GM23338 (cell line): ENCODE data around the gene PPHLN1. TPM values are rescaled to one million over a fixed set of nuclear protein-coding genes. Genes with fewer than 3 reads are reported as not detected.

Experiments
- ATAC-seq: fragments of 200-7000 bp; cut with Tn5 transposase; 3 replicates; pipeline ENCODE4 v1.9.1; 2020
- DNase-seq: peaks from one replicate; pipeline ENCODE4 v3.0.0-alpha.2; 2015; ENCODE audit warnings: low spot score
- H2AFZ ChIP-seq: fragments of 200-600 bp; sonication (generic); 2 replicates; pipeline ENCODE4 v1.8.0; 2016; ENCODE audit warnings: antibody characterized with exemption, mild to moderate bottlenecking, moderate library complexity
- H3F3A ChIP-seq: fragments of 200-600 bp; sonication (generic); replicated peaks from 2 replicates; pipeline ENCODE4 v1.8.0; 2017; ENCODE audit warnings: antibody characterized with exemption, mixed run types, low read depth
- H3K27ac ChIP-seq: fragments of 200-600 bp; sonication (generic); 2 replicates; pipeline ENCODE4 v1.6.1; 2016; ENCODE audit warnings: low read depth
- H3K27me3 ChIP-seq: fragments of 200-600 bp; sonication (generic); 2 replicates; pipeline ENCODE4 v1.8.0; 2016; ENCODE audit warnings: mild to moderate bottlenecking, mixed run types, moderate library complexity; ENCODE audit not compliant: insufficient read depth
- H3K36me3 ChIP-seq: fragments of 200-600 bp; sonication (generic); 2 replicates; pipeline ENCODE4 v1.8.0; 2016; ENCODE audit warnings: mild to moderate bottlenecking; ENCODE audit not compliant: insufficient read depth
- H3K4me1 ChIP-seq: fragments of 200-600 bp; sonication (generic); 2 replicates; pipeline ENCODE4 v1.8.0; 2016; ENCODE audit warnings: mild to moderate bottlenecking, moderate library complexity; ENCODE audit not compliant: insufficient read depth
- H3K4me2 ChIP-seq: fragments of 200-600 bp; sonication (generic); 2 replicates; pipeline ENCODE4 v1.7.1; 2017; ENCODE audit warnings: mixed run types
- H3K4me3 ChIP-seq: fragments of 200-600 bp; sonication (generic); 2 replicates; pipeline ENCODE4 v1.6.1; 2016; ENCODE audit warnings: mixed run types
- H3K79me2 ChIP-seq: fragments of 200-600 bp; sonication (generic); replicated peaks from 2 replicates; pipeline ENCODE4 v1.8.0; 2017; ENCODE audit warnings: mild to moderate bottlenecking; ENCODE audit not compliant: insufficient read depth
- H3K9me2 ChIP-seq: fragments of 200-600 bp; sonication (generic); 2 replicates; pipeline ENCODE4 v1.8.0; 2017; ENCODE audit not compliant: insufficient read depth
- H4K20me1 ChIP-seq: fragments of 200-600 bp; sonication (generic); replicated peaks from 2 replicates; pipeline ENCODE4 v1.8.0; 2017; ENCODE audit warnings: mild to moderate bottlenecking; ENCODE audit not compliant: insufficient read depth
- H3K27ac Mint-ChIP-seq: 2 replicates; pipeline ENCODE4 v1.8.0; 2020; ENCODE audit warnings: inconsistent platforms, mild to moderate bottlenecking, moderate library complexity, mixed read lengths
- H3K27me3 Mint-ChIP-seq: 3 replicates; pipeline ENCODE4 v1.8.0; 2022; ENCODE audit warnings: low read depth, mild to moderate bottlenecking, moderate library complexity, mixed read lengths, inconsistent platforms; ENCODE audit not compliant: insufficient read depth, poor library complexity
- H3K36me3 Mint-ChIP-seq: 3 replicates; pipeline ENCODE4 v1.8.0; 2021; ENCODE audit warnings: low read depth, mild to moderate bottlenecking, inconsistent platforms, moderate library complexity, mixed read lengths
- H3K4me1 Mint-ChIP-seq: 3 replicates; pipeline ENCODE4 v1.8.0; 2020; ENCODE audit warnings: mild to moderate bottlenecking, inconsistent platforms, mixed read lengths
- H3K4me3 Mint-ChIP-seq: 3 replicates; pipeline ENCODE4 v1.8.0; 2021; ENCODE audit warnings: moderate library complexity, mild to moderate bottlenecking, inconsistent platforms, mixed read lengths
- H3K9me3 Mint-ChIP-seq: 3 replicates; pipeline ENCODE4 v1.8.0; 2020; ENCODE audit warnings: moderate library complexity, mild to moderate bottlenecking, inconsistent platforms, mixed read lengths
- CTCF ChIP-seq, 2 experiments: fragments of 200-600 bp in 1 of 2; sonication (generic) in 1 of 2; conservative IDR thresholded peaks; 2 replicates each; pipeline versions ENCODE4 v1.5.1 to v1.6.1; 2016 to 2017; ENCODE audit warnings: antibody characterized with exemption in 2 of 2, low read depth in 2 of 2, mild to moderate bottlenecking in 2 of 2, moderate library complexity in 1 of 2
- ETS1 ChIP-seq: IDR thresholded peaks from 2 replicates; pipeline ENCODE4 v1.6.1; 2016; ENCODE audit warnings: antibody characterized with exemption
- EZH2phosphoT487 ChIP-seq: fragments of 200-600 bp; sonication (generic); IDR thresholded peaks from one replicate; pipeline ENCODE4 v1.8.1; 2018; ENCODE audit warnings: antibody characterized with exemption; ENCODE audit not compliant: unreplicated experiment
- JUNB ChIP-seq: IDR thresholded peaks from one replicate; pipeline ENCODE4 v1.6.1; 2016; ENCODE audit warnings: antibody characterized with exemption; ENCODE audit not compliant: unreplicated experiment
- NANOG ChIP-seq: IDR thresholded peaks from 2 replicates; pipeline ENCODE4 v1.6.1; 2016; ENCODE audit warnings: antibody characterized with exemption, borderline replicate concordance
- REST ChIP-seq: IDR thresholded peaks from one replicate; pipeline ENCODE4 v1.6.1; 2018; ENCODE audit warnings: antibody characterized with exemption; ENCODE audit not compliant: unreplicated experiment
- STAT1 ChIP-seq: IDR thresholded peaks from one replicate; pipeline ENCODE4 v1.6.1; 2016; ENCODE audit warnings: antibody characterized with exemption; ENCODE audit not compliant: unreplicated experiment
- ZNF114 ChIP-seq: fragments of 250-450 bp; sonication (Bioruptor Pico); IDR thresholded peaks from 2 replicates; pipeline ENCODE4 v1.5.0; 2020; ENCODE audit warnings: mild to moderate bottlenecking, moderate library complexity
- ZNF331 ChIP-seq: fragments of 250-450 bp; sonication (Bioruptor Pico); IDR thresholded peaks from 2 replicates; pipeline ENCODE4 v1.5.0; 2020; ENCODE audit warnings: low read depth, mild to moderate bottlenecking, moderate library complexity
- ZNF462 ChIP-seq: fragments of 250-450 bp; sonication (Bioruptor Pico); IDR thresholded peaks from 2 replicates; pipeline ENCODE4 v1.5.0; 2020; ENCODE audit warnings: mild to moderate bottlenecking, moderate library complexity
- polyA plus RNA-seq: library from polyadenylated mRNA; unstranded; fragments of >200 nt; fragmentation: Nextera tagmentation; extraction: Ambion mirVana; gene quantifications from 2 replicates; pipeline ENCODE4 v1.2.1, GENCODE V29; 2016
- total RNA-seq: library from RNA; depleted of rRNA; stranded (reverse); fragments of >200 nt; shearing (Covaris generic); gene quantifications from 2 replicates; pipeline ENCODE4 v1.2.3, GENCODE V29; 2014

PPHLN1 gene
- total and polyA plus RNA-seq, 2 experiments from 2014 or later = 93.0 to 103 TPM

- ATAC-seq = no peak
Measured at GRCh38 chr12:42281278-42281677, 44.7 kb upstream of the PPHLN1 start.

More at GRCh38 chr12:42281278-42281677, 44.7 kb upstream of the PPHLN1 start:
- Histone ChIP-seq H2AFZ (no peak overlapping the region), H3K4me3 (no peak overlapping the region), H3F3A (no peaks in the 10 kb centered on the region), H3K4me2 (no peak overlapping the region), H3K79me2 (no peaks in the 10 kb centered on the region), H3K9me2 (no peaks in the 10 kb centered on the region), H3K4me1 (no peaks in the 10 kb centered on the region), H3K27me3 (no peaks in the 10 kb centered on the region), H4K20me1 (no peaks in the 10 kb centered on the region), H3K27ac (no peak overlapping the region), H3K36me3 (no peaks in the 10 kb centered on the region)
- DNase-seq = no peak
- H3K27me3 Mint-ChIP-seq = no peaks in the 10 kb centered on the region
- H3K4me3 Mint-ChIP-seq = no peak overlapping the region
- TF ChIP-seq ZNF114 (CRISPR knock-in tag) (no peak), ETS1 (no peak), JUNB (no peak), CTCF (conservative IDR thresholded peaks at IDR 0.05; ENCODE audit: low read depth in 2 of 2) (no peak), STAT1 (no peak), NANOG (no peak), EZH2phosphoT487 (no peak), ZNF462 (CRISPR knock-in tag) (no peak), ZNF331 (no peak), REST (no peak)
- H3K4me1 Mint-ChIP-seq = no peaks in the 10 kb centered on the region
- H3K9me3 Mint-ChIP-seq = no peaks in the 10 kb centered on the region; the same call in 2 of the 3 replicates
- H3K27ac Mint-ChIP-seq = no peak overlapping the region
- H3K36me3 Mint-ChIP-seq = no peaks in the 10 kb centered on the region
